Naive B cell (primary cell): ENCODE data around the gene SH2D3C. TPM values are rescaled to one million over a fixed set of nuclear protein-coding genes. Genes with fewer than 3 reads are reported as not detected.
A peak's percentile ranks its signal among the peaks of the same experiment; 100 is the strongest.

ENCODE experiments used
- ATAC-seq, 2 donors: fragments of 150-1000 bp; cut with Tn5 transposase; 2 replicates each; pipeline ENCODE4 v1.10.0; 2021; ENCODE audit warnings: low read depth in 2 of 2, mild to moderate bottlenecking in 2 of 2, moderate library complexity in 2 of 2
- DNase-seq: peaks from one replicate; pipeline ENCODE4 v3.0.0; 2022
- H3K27ac Mint-ChIP-seq, 6 donors: one replicate each; pipeline ENCODE4 v1.8.0; 2020 to 2022; ENCODE audit warnings: mild to moderate bottlenecking in 6 of 6, mixed read lengths in 6 of 6, moderate library complexity in 5 of 6, inconsistent platforms in 2 of 6
- H3K27me3 Mint-ChIP-seq, 3 donors: one replicate each; pipeline ENCODE4 v1.8.0; 2021 to 2022; ENCODE audit warnings: mixed read lengths in 3 of 3, mild to moderate bottlenecking in 1 of 3
- H3K36me3 Mint-ChIP-seq, 2 donors: one replicate each; pipeline ENCODE4 v1.8.0; 2020 to 2022; ENCODE audit warnings: mixed read lengths in 2 of 2, inconsistent platforms in 1 of 2, mild to moderate bottlenecking in 1 of 2
- H3K4me1 Mint-ChIP-seq, 3 donors: one replicate each; pipeline ENCODE4 v1.8.0; 2020 to 2022; ENCODE audit warnings: mixed read lengths in 3 of 3, inconsistent platforms in 1 of 3, mild to moderate bottlenecking in 1 of 3, moderate library complexity in 1 of 3
- H3K4me3 Mint-ChIP-seq, 8 donors: one replicate each; pipeline ENCODE4 v1.8.0; 2020 to 2022; ENCODE audit warnings: mild to moderate bottlenecking in 8 of 8, mixed read lengths in 8 of 8, moderate library complexity in 8 of 8, inconsistent platforms in 2 of 8
- H3K9me3 Mint-ChIP-seq, 7 donors: one replicate each; pipeline ENCODE4 v1.8.0; 2020 to 2022; ENCODE audit warnings: mixed read lengths in 7 of 7, mild to moderate bottlenecking in 5 of 7, inconsistent platforms in 2 of 7, moderate library complexity in 1 of 7
- polyA plus RNA-seq, 6 donors: library from polyadenylated mRNA; unstranded; fragments of 300-500 nt; fragmentation: Illumina TruSeq; gene quantifications; one replicate each; pipeline ENCODE4 v1.2.3, GENCODE V29; 2021; ENCODE audit warnings: low read depth in 6 of 6

SH2D3C gene
- polyA plus RNA-seq, 6 donors from 2014 or later: 29.8 to 87.0 (median 34.7) TPM

- H3K4me3 Mint-ChIP-seq: no peak overlapping the region
- peaks cover 0 to 5% (median 0%) of the 10 kb centered on the region in 3 donors for H3K27me3 Mint-ChIP-seq
- H3K27ac Mint-ChIP-seq: peak overlapping the region in 1 of 6 donors; percentile 49
Observed at GRCh38 chr9:127693697-127694096, 84.8 kb downstream of the SH2D3C start.

GRCh38 chr9:127693143-127693542 is 85.3 kb downstream of the SH2D3C start:
- Mint-ChIP-seq H3K4me3 (no peak overlapping the region), H3K9me3 (no peaks in the 10 kb centered on the region), H3K27me3 (peaks cover 0 to 5% (median 0%) of the 10 kb centered on the region in 3 donors), H3K36me3 (no peaks in the 10 kb centered on the region), H3K27ac (no peak overlapping the region), H3K4me1 (peaks cover 0 to 2% (median 0%) of the 10 kb centered on the region in 3 donors)
- ATAC-seq (no peak), DNase-seq (no peak)

More at GRCh38 chr9:127693697-127694096, 84.8 kb downstream of the SH2D3C start:
- Mint-ChIP-seq H3K36me3 (no peaks in the 10 kb centered on the region), H3K9me3 (no peaks in the 10 kb centered on the region), H3K4me1 (peaks cover 0 to 2% (median 0%) of the 10 kb centered on the region in 3 donors)
- no peak for ATAC-seq
- DNase-seq: no peak

GRCh38 chr9:127692071-127692470 is 86.4 kb downstream of the SH2D3C start:
- no peak overlapping the region for H3K27ac Mint-ChIP-seq
- H3K4me1 Mint-ChIP-seq: no peaks in the 10 kb centered on the region
- DNase-seq: no peak
- peak overlapping the region in 1 of 8 donors; percentile 67 for H3K4me3 Mint-ChIP-seq
- H3K27me3 Mint-ChIP-seq: peaks cover 0 to 5% (median 0%) of the 10 kb centered on the region in 3 donors
- no peaks in the 10 kb centered on the region for H3K9me3 Mint-ChIP-seq
- no peak for ATAC-seq
- H3K36me3 Mint-ChIP-seq: no peaks in the 10 kb centered on the region

GRCh38 chr9:127690735-127691134 is 87.7 kb downstream of the SH2D3C start:
- H3K27ac Mint-ChIP-seq: no peak overlapping the region
- H3K36me3 Mint-ChIP-seq: no peaks in the 10 kb centered on the region
- ATAC-seq: no peak
- H3K4me3 Mint-ChIP-seq: no peak overlapping the region
- no peaks in the 10 kb centered on the region for H3K4me1 Mint-ChIP-seq
- no peak for DNase-seq
- H3K27me3 Mint-ChIP-seq: peaks cover 0 to 5% (median 3%) of the 10 kb centered on the region in 3 donors
- no peaks in the 10 kb centered on the region for H3K9me3 Mint-ChIP-seq

GRCh38 chr9:127689329-127690000 is 89.0 kb downstream of the SH2D3C start:
- H3K4me3 Mint-ChIP-seq: no peak overlapping the region
- no peak for DNase-seq
- peaks cover 3 to 7% (median 5%) of the 10 kb centered on the region in 3 donors for H3K27me3 Mint-ChIP-seq
- H3K27ac Mint-ChIP-seq: peak overlapping the region in 2 of 6 donors; percentile 39 to 49
- no peaks in the 10 kb centered on the region for H3K36me3 Mint-ChIP-seq
- H3K9me3 Mint-ChIP-seq: no peaks in the 10 kb centered on the region
- no peaks in the 10 kb centered on the region for H3K4me1 Mint-ChIP-seq
- ATAC-seq: no peak

Other genes with a start within 250 kb of the SH2D3C start
- gene STXBP1, start 166.4 kb downstream of the SH2D3C start, polyA plus RNA-seq: under 1 TPM in 1 of 6 donors, not detected in 5; 0.31 TPM
- gene CFAP157, start 71.7 kb downstream of the SH2D3C start, polyA plus RNA-seq: under 1 TPM in 3 of 6 donors, not detected in 3; 0.13 to 0.46 (median 0.40) TPM
- 10 to 100 TPM in 3 of 6 donors, 1 to 10 TPM in 3; 7.0 to 25.2 (median 10.5) TPM for gene PTRH1, start 63.0 kb downstream of the SH2D3C start, polyA plus RNA-seq
- under 1 TPM in 1 of 6 donors, not detected in 5; 0.66 TPM for gene TTC16, start 62.6 kb downstream of the SH2D3C start, polyA plus RNA-seq
- gene TOR2A, start 43.4 kb downstream of the SH2D3C start, polyA plus RNA-seq: 10 to 100 TPM; 24.9 to 40.0 (median 27.3) TPM
- gene CDK9, start 7.4 kb upstream of the SH2D3C start, polyA plus RNA-seq: 10 to 100 TPM; 37.3 to 88.8 (median 43.2) TPM
- 10 to 100 TPM; 52.2 to 78.0 (median 59.1) TPM for gene FPGS, start 24.2 kb upstream of the SH2D3C start, polyA plus RNA-seq
- gene ENG, start 76.0 kb upstream of the SH2D3C start, polyA plus RNA-seq: 1 to 10 TPM in 5 of 6 donors, not detected in 1; 3.5 to 8.2 (median 5.8) TPM
- gene AK1, start 99.0 kb upstream of the SH2D3C start, polyA plus RNA-seq: not detected
- 10 to 100 TPM; 17.2 to 27.8 (median 19.8) TPM for gene ST6GALNAC6, start 120.9 kb upstream of the SH2D3C start, polyA plus RNA-seq
- gene ST6GALNAC4, start 138.4 kb upstream of the SH2D3C start, polyA plus RNA-seq: 10 to 100 TPM; 19.7 to 36.6 (median 25.0) TPM
- gene PIP5KL1, start 152.1 kb upstream of the SH2D3C start, polyA plus RNA-seq: 1 to 10 TPM in 1 of 6 donors, under 1 TPM in 1, not detected in 4; 0.73 to 1.0 TPM
- gene DPM2, start 159.2 kb upstream of the SH2D3C start, polyA plus RNA-seq: 10 to 100 TPM; 46.3 to 78.7 (median 54.2) TPM
- gene EEIG1, start 202.3 kb upstream of the SH2D3C start, polyA plus RNA-seq: 10 to 100 TPM; 12.3 to 36.9 (median 21.6) TPM